ENCODE results near the gene PLSCR2. TPM values are rescaled to one million over a fixed set of nuclear protein-coding genes. Genes with fewer than 3 reads are reported as not detected.
"Not testable (repeated sequence)": the region's sequence is repeated elsewhere in the genome, so short reads cannot be mapped to it uniquely, and the experiment has no call there.

Gene PLSCR2
- polyA plus RNA-seq, 1 donor from 2014 or later: not detected

GRCh38 chr3:146421819-146422759 is 47.3 kb downstream of the PLSCR2 start:
- Mint-ChIP-seq H3K36me3 (no peaks in the 10 kb centered on the region), H3K27me3 (no peaks in the 10 kb centered on the region), H3K27ac (no peak overlapping the region), H3K4me1 (no peaks in the 10 kb centered on the region), H3K9me3 (peaks cover 0 to 2% (median 0%) of the 10 kb centered on the region in 3 donors), H3K4me3 (no peak overlapping the region)

- Mint-ChIP-seq H3K4me1 (no peaks in the 10 kb centered on the region), H3K36me3 (no peaks in the 10 kb centered on the region), H3K27me3 (no peaks in the 10 kb centered on the region)
These were observed 53.0 kb downstream of the PLSCR2 start for GRCh38 chr3:146416366-146416765.

GRCh38 chr3:146414010-146414409 is 55.4 kb downstream of the PLSCR2 start:
- H3K4me1 Mint-ChIP-seq: no peaks in the 10 kb centered on the region
- no peaks in the 10 kb centered on the region for H3K27me3 Mint-ChIP-seq
- peaks cover 2 to 17% (median 10%) of the 10 kb centered on the region in 3 donors for H3K9me3 Mint-ChIP-seq
- H3K36me3 Mint-ChIP-seq: no peaks in the 10 kb centered on the region
- H3K4me3 Mint-ChIP-seq: no peak overlapping the region
- H3K27ac Mint-ChIP-seq: no peak overlapping the region

More at GRCh38 chr3:146416366-146416765, 53.0 kb downstream of the PLSCR2 start:
- Mint-ChIP-seq H3K27ac (no peak overlapping the region), H3K4me3 (no peak overlapping the region), H3K9me3 (peaks cover 2 to 16% (median 8%) of the 10 kb centered on the region in 3 donors)

- H3K9me3 Mint-ChIP-seq: peaks cover 2 to 17% (median 10%) of the 10 kb centered on the region in 3 donors
- not testable (repeated sequence) for H3K4me3 Mint-ChIP-seq, H3K27ac Mint-ChIP-seq, H3K36me3 Mint-ChIP-seq, H3K27me3 Mint-ChIP-seq, H3K4me1 Mint-ChIP-seq
These were observed 56.6 kb downstream of the PLSCR2 start for GRCh38 chr3:146412711-146413110.

GRCh38 chr3:146407956-146408355 is 61.4 kb downstream of the PLSCR2 start:
- Mint-ChIP-seq H3K27ac (no peak overlapping the region), H3K36me3 (no peaks in the 10 kb centered on the region), H3K4me1 (no peaks in the 10 kb centered on the region), H3K4me3 (no peak overlapping the region), H3K9me3 (peaks cover 2 to 14% (median 9%) of the 10 kb centered on the region in 3 donors), H3K27me3 (no peaks in the 10 kb centered on the region)

- H3K9me3 Mint-ChIP-seq: no peaks in the 10 kb centered on the region
- no peaks in the 10 kb centered on the region for H3K27me3 Mint-ChIP-seq
- no peak overlapping the region for H3K4me3 Mint-ChIP-seq
- H3K27ac Mint-ChIP-seq: no peak overlapping the region
- no peaks in the 10 kb centered on the region for H3K4me1 Mint-ChIP-seq
- H3K36me3 Mint-ChIP-seq: no peaks in the 10 kb centered on the region
These were observed 64.9 kb downstream of the PLSCR2 start for GRCh38 chr3:146404436-146404835.

GRCh38 chr3:146403792-146404191 is 65.6 kb downstream of the PLSCR2 start:
- Mint-ChIP-seq H3K27me3 (no peaks in the 10 kb centered on the region), H3K27ac (no peak overlapping the region), H3K4me3 (no peak overlapping the region), H3K36me3 (no peaks in the 10 kb centered on the region), H3K9me3 (no peaks in the 10 kb centered on the region), H3K4me1 (no peaks in the 10 kb centered on the region)

- peaks cover 0 to 2% (median 0%) of the 10 kb centered on the region in 3 donors for H3K4me1 Mint-ChIP-seq
- no peaks in the 10 kb centered on the region for H3K9me3 Mint-ChIP-seq
- H3K4me3 Mint-ChIP-seq: no peak overlapping the region
- peaks cover 1% of the 10 kb centered on the region for H3K27me3 Mint-ChIP-seq
- no peak overlapping the region for H3K27ac Mint-ChIP-seq
- H3K36me3 Mint-ChIP-seq: no peaks in the 10 kb centered on the region
These were observed 72.6 kb downstream of the PLSCR2 start for GRCh38 chr3:146396792-146397191.

- H3K27ac Mint-ChIP-seq: no peak overlapping the region
- peaks cover 0 to 2% (median 0%) of the 10 kb centered on the region in 3 donors for H3K4me1 Mint-ChIP-seq
- H3K4me3 Mint-ChIP-seq: no peak overlapping the region
- no peaks in the 10 kb centered on the region for H3K36me3 Mint-ChIP-seq
- peaks cover 1% of the 10 kb centered on the region for H3K27me3 Mint-ChIP-seq
- no peaks in the 10 kb centered on the region for H3K9me3 Mint-ChIP-seq
These were observed 74.2 kb downstream of the PLSCR2 start for GRCh38 chr3:146395164-146395563.

GRCh38 chr3:146390957-146391356 is 78.4 kb downstream of the PLSCR2 start:
- Mint-ChIP-seq H3K9me3 (no peaks in the 10 kb centered on the region), H3K36me3 (no peaks in the 10 kb centered on the region), H3K4me1 (no peaks in the 10 kb centered on the region), H3K27me3 (no peaks in the 10 kb centered on the region), H3K4me3 (no peak overlapping the region), H3K27ac (no peak overlapping the region)

GRCh38 chr3:146390006-146390772 is 79.2 kb downstream of the PLSCR2 start:
- Mint-ChIP-seq H3K4me1 (no peaks in the 10 kb centered on the region), H3K4me3 (no peak overlapping the region), H3K27me3 (no peaks in the 10 kb centered on the region), H3K36me3 (no peaks in the 10 kb centered on the region), H3K27ac (no peak overlapping the region), H3K9me3 (no peaks in the 10 kb centered on the region)

GRCh38 chr3:146387566-146387965 is 81.8 kb downstream of the PLSCR2 start:
- H3K9me3 Mint-ChIP-seq: no peaks in the 10 kb centered on the region
- no peaks in the 10 kb centered on the region for H3K4me1 Mint-ChIP-seq
- no peak overlapping the region for H3K27ac Mint-ChIP-seq
- H3K36me3 Mint-ChIP-seq: no peaks in the 10 kb centered on the region
- no peak overlapping the region for H3K4me3 Mint-ChIP-seq
- H3K27me3 Mint-ChIP-seq: no peaks in the 10 kb centered on the region

- H3K9me3 Mint-ChIP-seq: no peaks in the 10 kb centered on the region
These were observed 82.4 kb downstream of the PLSCR2 start for GRCh38 chr3:146386936-146387335.

GRCh38 chr3:146384786-146385185 is 84.6 kb downstream of the PLSCR2 start:
- Mint-ChIP-seq H3K9me3 (no peaks in the 10 kb centered on the region), H3K4me3 (no peak overlapping the region), H3K27me3 (no peaks in the 10 kb centered on the region), H3K36me3 (no peaks in the 10 kb centered on the region), H3K27ac (no peak overlapping the region), H3K4me1 (no peaks in the 10 kb centered on the region)

More at GRCh38 chr3:146386936-146387335, 82.4 kb downstream of the PLSCR2 start:
- Mint-ChIP-seq H3K36me3 (no peaks in the 10 kb centered on the region), H3K27ac (no peak overlapping the region), H3K4me1 (no peaks in the 10 kb centered on the region), H3K27me3 (no peaks in the 10 kb centered on the region), H3K4me3 (no peak overlapping the region)

Measured in IgD-negative memory B cell (primary cell).